IPS DF 6.9 (cell line): Measurements from ENCODE around the gene ARMC6.

ENCODE experiments used
- DNase-seq: peaks from one replicate; pipeline ENCODE4 v3.0.0-alpha.2; 2013; ENCODE audit warnings: low read depth, low spot score
- H3K27ac ChIP-seq: one replicate; pipeline ENCODE4 v1.5.1; 2013; ENCODE audit warnings: low read length, control low read depth
- H3K27me3 ChIP-seq: 2 replicates; pipeline ENCODE4 v1.6.1; 2013; ENCODE audit warnings: mild to moderate bottlenecking, low read length; ENCODE audit not compliant: control insufficient read depth, insufficient read depth
- H3K36me3 ChIP-seq: 2 replicates; pipeline ENCODE4 v1.6.1; 2013; ENCODE audit warnings: low read length; ENCODE audit not compliant: control insufficient read depth, insufficient read depth
- H3K4me1 ChIP-seq: 2 replicates; pipeline ENCODE4 v1.6.1; 2013; ENCODE audit warnings: low read length; ENCODE audit not compliant: control insufficient read depth, insufficient read depth
- H3K4me3 ChIP-seq: 2 replicates; pipeline ENCODE4 v1.5.1; 2013; ENCODE audit warnings: mild to moderate bottlenecking, low read length
- H3K9me3 ChIP-seq: 2 replicates; pipeline ENCODE4 v1.6.1; 2013; ENCODE audit warnings: low read length, inconsistent platforms; ENCODE audit not compliant: control insufficient read depth, insufficient read depth
- WGBS: extraction: QIAGEN DNeasy Blood & Tissue Kit; methylation state at CpG from one replicate; pipeline ENCODE4 v1.1.7; 2013; ENCODE audit warnings: mixed read lengths, missing lambda C conversion rate; ENCODE audit not compliant: insufficient read length, insufficient coverage; 5-methylcytosine and 5-hydroxymethylcytosine counted together

Gene ARMC6

DNA sequence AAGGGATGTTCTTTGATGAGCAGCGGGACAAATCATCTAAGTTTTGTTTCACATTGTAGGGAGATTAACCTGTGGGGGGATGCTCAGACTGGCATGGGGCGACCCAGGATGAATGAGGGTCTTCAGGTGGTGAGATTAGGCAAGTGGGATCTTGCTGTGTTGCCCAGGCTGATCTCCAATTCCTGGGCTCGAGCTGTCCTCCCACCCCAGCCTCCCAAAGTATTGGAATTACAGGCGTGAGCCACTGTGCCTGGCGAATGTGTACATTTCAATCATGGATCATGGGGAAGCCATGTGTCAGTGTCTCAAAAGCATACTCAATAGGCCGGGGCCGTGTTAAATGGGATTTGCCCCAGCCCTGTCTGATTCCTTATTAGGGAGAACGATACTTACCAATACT is 38.5 kb downstream of the ARMC6 start:
- WGBS = no CpG with 5 or more reads among the region's 8 CpGs
- H3K4me3 ChIP-seq = no peak overlapping the region
- no peaks in the 10 kb centered on the region for H3K4me1 ChIP-seq
- DNase-seq = no peak
- peaks cover 7% of the 10 kb centered on the region; the same call in 1 of the 2 replicates for H3K27me3 ChIP-seq
- no peaks in the 10 kb centered on the region for H3K9me3 ChIP-seq
- H3K27ac ChIP-seq = no peak overlapping the region
- H3K36me3 ChIP-seq = no peaks in the 10 kb centered on the region

DNA sequence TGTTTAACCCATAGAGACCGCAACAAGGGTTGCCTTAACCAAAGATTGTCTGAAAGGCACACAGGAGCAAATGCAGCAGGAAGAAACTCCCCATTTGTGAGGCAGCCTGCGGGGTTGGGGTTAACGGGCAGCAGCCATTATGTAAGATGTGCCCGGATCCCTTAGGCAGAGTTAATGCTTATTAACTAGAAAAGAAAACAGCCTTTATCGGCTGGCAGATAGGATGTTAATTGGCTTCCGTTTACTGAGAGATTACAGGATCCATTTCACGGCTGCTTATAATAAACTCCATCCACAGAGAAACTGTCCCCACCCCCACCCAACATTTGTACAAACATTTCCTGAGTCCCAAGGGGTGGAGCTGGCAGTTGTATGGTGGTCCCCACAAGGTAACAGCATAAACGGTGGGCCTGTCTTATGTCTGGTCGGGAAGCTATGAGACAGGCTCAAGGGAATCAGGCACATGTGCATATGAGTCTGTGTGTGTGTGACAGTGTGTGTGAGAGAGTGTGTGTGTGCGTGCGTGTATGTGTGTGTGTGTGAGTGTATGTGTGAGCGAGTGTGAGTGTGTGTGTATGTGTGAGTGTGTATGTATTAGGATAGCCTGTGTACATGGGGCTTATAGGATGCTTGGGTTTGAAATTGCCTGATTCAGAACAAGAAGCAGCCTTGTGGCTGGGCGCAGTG is 40.9 kb downstream of the ARMC6 start:
- Histone ChIP-seq H3K36me3 (no peaks in the 10 kb centered on the region), H3K27me3 (peaks cover 6% of the 10 kb centered on the region; the same call in 1 of the 2 replicates), H3K4me3 (no peak overlapping the region), H3K27ac (no peak overlapping the region), H3K4me1 (no peaks in the 10 kb centered on the region), H3K9me3 (no peaks in the 10 kb centered on the region)
- no peak for DNase-seq
- 100% methylated on average over 3 of the region's 13 CpGs for WGBS

DNA sequence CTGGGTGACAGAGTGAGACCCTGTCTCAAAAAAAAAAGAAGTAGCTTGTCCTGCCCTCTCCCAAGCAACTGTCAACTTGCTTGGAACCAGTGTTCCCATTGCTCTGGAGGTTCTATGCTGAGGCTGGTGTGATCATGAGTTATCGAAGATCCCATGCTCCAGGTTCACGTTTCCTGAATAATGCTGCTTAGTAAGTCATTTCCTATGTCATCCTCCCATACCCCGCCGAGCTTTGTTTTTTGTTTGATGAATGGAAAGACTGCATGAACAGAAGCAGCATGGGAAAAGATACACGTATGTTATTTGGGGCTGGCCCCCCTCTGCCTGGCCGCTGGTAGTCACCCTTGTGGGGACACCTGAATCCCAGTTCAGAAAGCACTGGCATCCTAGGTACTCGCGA is 41.7 kb downstream of the ARMC6 start:
- no peaks in the 10 kb centered on the region for H3K36me3 ChIP-seq
- no peaks in the 10 kb centered on the region for H3K9me3 ChIP-seq
- WGBS = no CpG with 5 or more reads among the region's 8 CpGs
- no peak overlapping the region for H3K27ac ChIP-seq
- H3K27me3 ChIP-seq = peaks cover 6% of the 10 kb centered on the region; the same call in 1 of the 2 replicates
- DNase-seq = no peak
- H3K4me1 ChIP-seq = no peaks in the 10 kb centered on the region
- H3K4me3 ChIP-seq = no peak overlapping the region

DNA sequence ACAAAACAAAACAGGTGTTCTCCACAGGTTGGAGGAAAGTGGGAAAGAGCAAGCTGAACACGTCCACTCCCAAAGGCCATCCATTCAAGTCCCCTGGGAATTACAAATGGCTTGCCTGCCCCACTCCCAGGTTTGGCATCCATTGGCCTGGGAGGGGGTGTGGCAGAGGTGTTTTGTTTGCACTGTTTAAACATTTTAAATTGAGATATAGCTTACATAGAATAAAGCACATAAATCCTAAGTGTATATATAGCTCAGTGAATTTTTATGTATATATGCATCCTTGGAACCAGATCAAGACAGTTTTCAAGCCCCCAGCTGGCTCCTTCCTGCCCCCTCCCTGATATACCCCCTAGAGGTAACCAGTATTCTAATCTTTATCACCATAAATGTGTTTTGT is 43.1 kb downstream of the ARMC6 start:
- H3K9me3 ChIP-seq = no peaks in the 10 kb centered on the region
- no peaks in the 10 kb centered on the region for H3K4me1 ChIP-seq
- no CpG with 5 or more reads among the region's 1 CpG for WGBS
- H3K27ac ChIP-seq = no peak overlapping the region
- no peak for DNase-seq
- 0 out of 2 replicates have a peak, but pooled peaks cover 2% of the 10 kb centered on the region for H3K27me3 ChIP-seq
- no peak overlapping the region for H3K4me3 ChIP-seq
- no peaks in the 10 kb centered on the region for H3K36me3 ChIP-seq

DNA sequence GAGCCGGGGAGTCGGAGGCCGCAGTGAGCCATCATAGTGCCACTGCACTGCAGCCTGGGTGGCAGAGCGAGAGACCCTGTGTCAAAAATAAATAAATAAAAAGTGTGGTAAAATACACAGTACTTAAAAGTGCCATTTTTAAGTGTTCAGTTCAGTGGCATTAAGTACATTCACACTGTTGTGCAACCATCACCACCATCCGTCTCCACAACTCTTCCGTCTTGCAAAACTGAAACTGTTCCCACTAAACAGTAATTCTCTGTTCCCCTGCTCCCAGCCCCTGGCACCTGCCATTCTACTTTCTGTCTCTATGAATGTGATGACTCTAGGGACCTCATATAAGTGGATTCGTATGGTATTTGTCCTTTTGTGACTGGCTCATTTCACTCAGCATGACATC is 43.7 kb downstream of the ARMC6 start:
- Histone ChIP-seq H3K4me1 (no peaks in the 10 kb centered on the region), H3K36me3 (no peaks in the 10 kb centered on the region), H3K27ac (no peak overlapping the region), H3K27me3 (0 out of 2 replicates have a peak, but pooled peaks cover 2% of the 10 kb centered on the region), H3K9me3 (no peaks in the 10 kb centered on the region), H3K4me3 (no peak overlapping the region)
- WGBS = no CpG with 5 or more reads among the region's 7 CpGs
- no peak for DNase-seq

DNA sequence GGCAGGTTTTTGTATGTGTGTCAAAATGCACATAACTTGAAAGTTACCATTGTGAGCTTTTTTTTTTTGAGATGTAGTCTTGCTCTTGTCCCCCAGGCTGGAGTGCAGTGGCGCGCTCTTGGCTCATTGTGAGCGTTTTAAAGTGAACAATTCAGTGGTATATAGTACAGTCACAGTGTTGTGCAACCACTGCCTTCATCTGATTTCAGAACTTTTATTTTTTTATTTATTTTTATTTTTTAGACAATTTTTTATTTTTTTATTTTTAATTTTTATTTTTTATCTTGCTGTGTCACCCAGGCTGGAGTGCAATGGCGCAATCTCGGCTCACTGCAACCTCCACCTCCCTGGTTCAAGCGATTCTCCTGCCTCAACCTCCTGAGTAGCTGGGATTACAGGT is 45.4 kb downstream of the ARMC6 start:
- Histone ChIP-seq H3K27ac (no peak overlapping the region), H3K4me1 (no peaks in the 10 kb centered on the region), H3K27me3 (no peaks in the 10 kb centered on the region), H3K9me3 (no peaks in the 10 kb centered on the region), H3K36me3 (no peaks in the 10 kb centered on the region), H3K4me3 (no peak overlapping the region)
- no peak for DNase-seq
- no CpG with 5 or more reads among the region's 6 CpGs for WGBS

DNA sequence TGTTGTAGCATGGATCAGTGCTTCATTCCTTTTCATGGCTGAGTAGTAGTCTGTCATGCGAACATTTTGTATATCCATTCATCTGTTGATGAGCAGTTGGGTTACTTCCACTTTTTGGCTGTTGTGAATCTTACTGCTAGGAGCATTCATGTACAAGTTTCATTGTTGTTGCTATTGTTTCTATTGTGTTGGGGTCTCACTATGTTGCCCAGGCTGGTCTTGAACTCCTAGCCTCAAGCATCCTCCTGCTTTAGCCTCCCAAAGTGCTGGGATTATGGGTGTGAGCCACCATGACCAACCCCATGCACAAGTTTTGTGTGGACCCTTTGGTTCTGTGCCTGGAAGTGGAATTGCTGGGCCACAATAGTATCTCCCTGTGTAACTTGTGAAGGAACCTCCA is 46.2 kb downstream of the ARMC6 start:
- H3K27ac ChIP-seq = no peak overlapping the region
- WGBS = no CpG with 5 or more reads among the region's 1 CpG

DNA sequence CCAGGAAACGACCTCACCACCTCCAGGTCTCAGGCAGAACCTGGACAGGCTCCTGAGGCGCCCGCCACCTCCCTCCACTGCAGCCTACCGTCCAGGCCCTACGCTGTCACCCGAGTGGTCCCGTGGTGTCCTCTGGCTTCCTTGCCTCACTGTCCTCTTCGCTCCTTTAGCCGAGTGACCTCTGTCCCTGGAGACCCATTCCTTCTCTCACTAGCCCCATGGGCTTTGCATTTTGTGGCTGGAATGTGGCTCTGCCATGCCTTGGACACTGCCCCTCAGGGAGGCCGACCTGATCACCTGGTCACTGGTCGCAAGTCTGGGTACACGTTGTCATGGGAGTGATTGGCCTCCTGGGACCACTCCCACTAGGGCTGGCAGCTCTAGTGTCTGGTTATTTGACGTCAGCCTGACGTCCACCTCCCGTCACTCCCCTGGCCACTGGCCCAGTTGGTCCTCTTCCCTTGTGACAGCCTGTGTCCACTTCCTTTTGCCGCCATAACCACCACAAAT is 48.3 kb downstream of the ARMC6 start:
- Histone ChIP-seq H3K4me3 (no peak overlapping the region), H3K27ac (no peak overlapping the region), H3K27me3 (no peaks in the 10 kb centered on the region), H3K36me3 (no peaks in the 10 kb centered on the region), H3K9me3 (no peaks in the 10 kb centered on the region), H3K4me1 (no peaks in the 10 kb centered on the region)
- WGBS = no CpG with 5 or more reads among the region's 16 CpGs
- DNase-seq = no peak

More for the DNA sequence above, 46.2 kb downstream of the ARMC6 start:
- H3K27me3 ChIP-seq = no peaks in the 10 kb centered on the region
- no peaks in the 10 kb centered on the region for H3K36me3 ChIP-seq
- no peaks in the 10 kb centered on the region for H3K9me3 ChIP-seq
- H3K4me3 ChIP-seq = no peak overlapping the region
- H3K4me1 ChIP-seq = no peaks in the 10 kb centered on the region
- DNase-seq = no peak

DNA sequence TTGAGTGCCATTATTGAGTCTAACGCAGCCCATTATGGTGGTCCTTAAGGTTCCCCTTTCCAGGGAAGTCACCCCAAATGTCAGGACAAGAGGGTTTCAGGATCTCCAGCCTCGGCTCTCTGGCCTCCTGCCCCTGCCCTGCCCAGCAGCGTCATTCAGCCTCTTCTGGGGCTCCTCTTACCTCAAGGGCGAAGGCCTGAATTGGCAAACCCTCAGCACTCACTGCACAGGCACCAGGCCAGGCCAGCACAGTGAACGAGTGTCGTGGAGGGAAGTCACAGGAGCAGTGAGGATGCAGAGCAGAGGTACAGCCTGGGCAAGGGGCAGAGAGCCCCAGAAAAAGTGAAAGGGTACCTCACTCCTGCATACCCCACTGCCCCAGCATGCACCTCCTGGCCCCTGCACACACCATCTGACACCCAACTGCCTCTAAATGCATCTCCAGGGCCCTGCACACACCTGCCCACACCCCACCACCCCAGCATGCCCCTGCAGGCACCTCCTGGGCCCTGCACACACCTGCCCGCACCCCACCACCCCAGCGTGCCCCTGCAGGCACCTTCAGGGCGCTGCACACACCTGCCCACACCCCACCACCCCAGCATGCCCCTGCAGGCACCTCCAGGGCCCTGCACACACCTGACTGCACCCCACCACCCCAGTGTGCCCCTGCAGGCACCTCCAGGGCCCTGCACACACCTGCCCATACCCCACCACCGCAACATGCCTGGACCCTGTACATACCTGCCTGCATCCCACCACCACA is 50.2 kb downstream of the ARMC6 start:
- WGBS = no CpG with 5 or more reads among the region's 10 CpGs
- Histone ChIP-seq H3K27ac (no peak overlapping the region), H3K4me3 (no peak overlapping the region), H3K27me3 (no peaks in the 10 kb centered on the region), H3K9me3 (no peaks in the 10 kb centered on the region), H3K4me1 (0 out of 2 replicates have a peak, but pooled peaks cover 1% of the 10 kb centered on the region), H3K36me3 (no peaks in the 10 kb centered on the region)
- no peak for DNase-seq

DNA sequence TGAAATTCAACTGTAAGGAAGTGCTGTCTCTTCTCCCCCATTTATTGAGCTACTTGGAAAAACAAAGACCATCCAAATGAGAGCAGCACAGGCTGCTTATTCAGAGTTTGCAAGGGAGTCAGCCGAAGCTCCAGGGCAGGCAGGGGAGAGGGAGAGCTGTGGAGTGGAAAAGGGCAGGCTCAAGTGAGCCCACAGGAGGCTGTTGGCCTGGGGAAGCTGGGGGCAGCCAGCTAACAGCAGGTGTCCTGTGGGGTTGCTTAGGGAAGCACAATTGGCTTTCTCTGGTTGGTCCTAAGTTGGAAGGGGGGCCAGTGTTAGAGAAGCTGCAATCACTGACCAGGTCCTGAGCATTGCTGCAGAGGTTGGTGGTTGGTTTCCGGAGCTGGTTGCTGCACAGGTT is 54.3 kb downstream of the ARMC6 start:
- H3K9me3 ChIP-seq = no peaks in the 10 kb centered on the region
- no peak overlapping the region for H3K27ac ChIP-seq
- no CpG with 5 or more reads among the region's 2 CpGs for WGBS
- peaks cover 2% of the 10 kb centered on the region; the same call in 1 of the 2 replicates for H3K4me1 ChIP-seq
- H3K36me3 ChIP-seq = no peaks in the 10 kb centered on the region
- no peak overlapping the region for H3K4me3 ChIP-seq
- DNase-seq = no peak
- no peaks in the 10 kb centered on the region for H3K27me3 ChIP-seq
